CD4-positive, alpha-beta T cell (primary cell): ENCODE results near the gene XCL2. TPM values are rescaled to one million over a fixed set of nuclear protein-coding genes. Genes with fewer than 3 reads are reported as not detected.

Source experiments
- ATAC-seq: fragments of 200-7000 bp; cut with Tn5 transposase; one replicate; pipeline ENCODE4 v1.10.0; 2022; ENCODE audit warnings: mild to moderate bottlenecking; ENCODE audit not compliant: poor library complexity
- CTCF ChIA-PET: fragments of 350-600 bp; sonication (Branson Sonifier 250); formaldehyde crosslinking; loops from one replicate; lab custom pipeline; 2021; ENCODE audit warnings: antibody characterized with exemption, inconsistent platforms; lab: Charles Lee
- POLR2A ChIA-PET: fragments of 350-600 bp; sonication (Branson Sonifier 250); formaldehyde crosslinking; loops from one replicate; lab custom pipeline; 2021; ENCODE audit warnings: antibody characterized with exemption, inconsistent platforms; lab: Charles Lee
- DNase-seq, 14 experiments: peaks; one replicate each; pipeline ENCODE4 v3.0.0-alpha.2; 2013 to 2020; ENCODE audit warnings: mixed read lengths in 2 of 14
- H3K27ac ChIP-seq, 2 donors: one replicate each; pipeline versions ENCODE4 v1.5.1 to v1.7.0; 2013; ENCODE audit warnings: low read length in 2 of 2, low read depth in 1 of 2, mild to moderate bottlenecking in 1 of 2
- H3K27me3 ChIP-seq, 2 experiments: 1 replicate in 1 of 2; 2 replicates in 1 of 2; pipeline versions ENCODE4 v1.6.1 to v1.7.0; 2013; ENCODE audit warnings: low read length in 2 of 2, control low read depth in 1 of 2, mild to moderate bottlenecking in 1 of 2, moderate library complexity in 1 of 2; ENCODE audit not compliant: insufficient read depth in 2 of 2, control insufficient read depth in 1 of 2
- H3K36me3 ChIP-seq: one replicate; pipeline ENCODE4 v1.6.1; 2013; ENCODE audit warnings: low read length, control low read depth; ENCODE audit not compliant: insufficient read depth
- H3K4me1 ChIP-seq: one replicate; pipeline ENCODE4 v1.6.1; 2013; ENCODE audit warnings: low read length, control low read depth; ENCODE audit not compliant: insufficient read depth
- H3K4me3 ChIP-seq: one replicate; pipeline ENCODE4 v1.5.1; 2013; ENCODE audit warnings: mild to moderate bottlenecking, low read length, moderate library complexity
- H3K9me3 ChIP-seq, 2 experiments: 1 replicate in 1 of 2; 2 replicates in 1 of 2; pipeline versions ENCODE4 v1.6.1 to v1.7.0; 2013; ENCODE audit warnings: low read length in 2 of 2, mild to moderate bottlenecking in 2 of 2, control low read depth in 1 of 2, moderate library complexity in 1 of 2; ENCODE audit not compliant: control insufficient read depth in 1 of 2, insufficient read depth in 1 of 2
- H3K27ac Mint-ChIP-seq: one replicate; pipeline ENCODE4 v1.8.0; 2020; ENCODE audit warnings: mixed read lengths
- H3K27me3 Mint-ChIP-seq: one replicate; pipeline ENCODE4 v1.8.0; 2021; ENCODE audit warnings: mixed read lengths
- H3K36me3 Mint-ChIP-seq: one replicate; pipeline ENCODE4 v1.8.0; 2021; ENCODE audit warnings: low read depth, mixed read lengths
- H3K4me1 Mint-ChIP-seq: one replicate; pipeline ENCODE4 v1.8.0; 2021; ENCODE audit warnings: low read depth, mixed read lengths
- H3K4me3 Mint-ChIP-seq: one replicate; pipeline ENCODE4 v1.8.0; 2020; ENCODE audit warnings: mild to moderate bottlenecking, mixed read lengths
- H3K9me3 Mint-ChIP-seq: one replicate; pipeline ENCODE4 v1.8.0; 2020; ENCODE audit warnings: mixed read lengths
- intact Hi-C, 2 experiments: fragments of 100-400 bp; cut with DNase I in 1 of 2; cut with micrococcal nuclease in 1 of 2; formaldehyde crosslinking; loops; one replicate each; pipeline versions ENCODE4 v1.15.1 to v1.9.0; 2023 to 2025; cut with DNase I, micrococcal nuclease
- total RNA-seq, 174 experiments: library from RNA in 2 of 174; stranded (reverse) in 2 of 174; gene quantifications; one replicate each; pipeline ENCODE4 v1.2.3 and lab custom pipeline; 2021 to 2026
- TF ChIP-seq, protein P1 (sequence below): fragments of 200-600 bp; IDR thresholded peaks from one replicate; pipeline ENCODE4 v1.8.0; 2022; ENCODE audit warnings: antibody characterized with exemption, mild to moderate bottlenecking

The XCL2 gene
- total RNA-seq, 2 experiments from 2014 or later, result not detected

DNA sequence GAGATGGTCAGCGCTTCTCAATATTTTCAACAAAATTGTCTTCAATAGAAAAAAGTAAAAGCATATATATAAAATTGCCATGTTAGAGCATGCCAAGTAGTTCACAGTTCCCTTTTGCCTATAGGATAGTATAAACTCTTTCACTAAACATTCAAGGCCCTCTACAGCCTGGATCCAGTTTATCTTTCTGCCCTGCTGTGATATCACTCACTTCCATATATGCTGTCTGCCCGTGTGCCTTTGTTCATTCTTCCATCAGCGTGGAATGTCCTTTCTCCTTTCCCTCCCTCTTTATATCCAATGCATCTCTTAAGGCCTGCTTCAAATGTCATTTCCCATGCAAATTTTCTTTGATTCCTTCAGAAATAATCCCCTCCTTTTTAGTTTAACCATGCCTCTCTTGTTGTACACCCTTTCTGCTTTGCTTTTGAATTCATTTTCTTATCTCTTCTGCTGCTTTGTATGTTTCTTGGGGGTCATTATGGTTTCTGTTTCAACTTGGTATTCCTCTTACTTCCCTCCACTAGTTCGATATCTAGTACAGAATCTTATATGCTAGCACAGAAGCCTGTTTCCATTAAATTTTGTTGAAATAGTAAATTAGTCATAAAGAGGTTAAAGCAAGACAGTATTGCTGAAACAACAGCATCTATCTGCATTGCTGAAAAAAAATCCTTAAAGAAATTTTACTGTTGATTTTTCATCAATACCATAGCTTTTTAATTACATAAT lies 44.7 kb downstream of the XCL2 start:
- TF ChIP-seq, protein P1, sequence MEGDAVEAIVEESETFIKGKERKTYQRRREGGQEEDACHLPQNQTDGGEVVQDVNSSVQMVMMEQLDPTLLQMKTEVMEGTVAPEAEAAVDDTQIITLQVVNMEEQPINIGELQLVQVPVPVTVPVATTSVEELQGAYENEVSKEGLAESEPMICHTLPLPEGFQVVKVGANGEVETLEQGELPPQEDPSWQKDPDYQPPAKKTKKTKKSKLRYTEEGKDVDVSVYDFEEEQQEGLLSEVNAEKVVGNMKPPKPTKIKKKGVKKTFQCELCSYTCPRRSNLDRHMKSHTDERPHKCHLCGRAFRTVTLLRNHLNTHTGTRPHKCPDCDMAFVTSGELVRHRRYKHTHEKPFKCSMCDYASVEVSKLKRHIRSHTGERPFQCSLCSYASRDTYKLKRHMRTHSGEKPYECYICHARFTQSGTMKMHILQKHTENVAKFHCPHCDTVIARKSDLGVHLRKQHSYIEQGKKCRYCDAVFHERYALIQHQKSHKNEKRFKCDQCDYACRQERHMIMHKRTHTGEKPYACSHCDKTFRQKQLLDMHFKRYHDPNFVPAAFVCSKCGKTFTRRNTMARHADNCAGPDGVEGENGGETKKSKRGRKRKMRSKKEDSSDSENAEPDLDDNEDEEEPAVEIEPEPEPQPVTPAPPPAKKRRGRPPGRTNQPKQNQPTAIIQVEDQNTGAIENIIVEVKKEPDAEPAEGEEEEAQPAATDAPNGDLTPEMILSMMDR, result no peak
- ATAC-seq, result no peak
- H3K9me3 ChIP-seq, result no peaks in the 10 kb centered on the region
- H3K4me3 Mint-ChIP-seq, result no peak overlapping the region
- ChIA-PET POLR2A (no interaction called here), CTCF (no interaction called here)
- H3K27ac Mint-ChIP-seq, result no peak overlapping the region
- H3K36me3 ChIP-seq, result no peaks in the 10 kb centered on the region
- intact Hi-C loops, result no loop called here
- H3K9me3 Mint-ChIP-seq, result no peaks in the 10 kb centered on the region
- no peaks in the 10 kb centered on the region for H3K27me3 ChIP-seq
- peaks cover 25% of the 10 kb centered on the region for H3K4me1 Mint-ChIP-seq
- no peaks in the 10 kb centered on the region for H3K36me3 Mint-ChIP-seq
- H3K27me3 Mint-ChIP-seq, result no peaks in the 10 kb centered on the region
- H3K4me3 ChIP-seq, result no peak overlapping the region
- H3K27ac ChIP-seq, result no peak overlapping the region
- peaks cover 1% of the 10 kb centered on the region for H3K4me1 ChIP-seq
- DNase-seq, result no peak

DNA sequence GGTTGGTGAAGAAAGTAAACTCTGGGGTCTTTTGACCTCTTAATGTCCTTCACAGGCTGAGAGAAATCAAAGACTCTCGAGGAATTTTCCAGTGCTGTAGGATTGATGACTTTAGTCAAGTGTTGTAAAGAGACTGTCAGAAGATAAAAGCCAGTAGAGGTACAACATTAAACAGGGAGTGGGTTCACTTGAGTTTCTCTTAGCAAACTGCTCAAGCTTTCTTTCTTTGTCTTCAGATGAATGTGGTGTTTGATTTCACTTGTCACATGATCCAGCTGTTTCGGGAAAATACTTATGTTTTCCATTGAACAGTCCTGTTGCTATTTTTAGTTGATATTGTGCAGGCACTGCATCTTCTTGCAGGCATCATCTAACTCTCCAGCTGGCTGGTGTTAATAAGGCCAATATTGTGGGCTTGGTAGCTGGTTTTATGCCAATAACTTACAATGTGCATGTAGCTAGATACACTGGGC lies 45.6 kb downstream of the XCL2 start:
- Mint-ChIP-seq H3K4me3 (no peak overlapping the region), H3K36me3 (no peaks in the 10 kb centered on the region)
- CTCF ChIA-PET, result interaction anchor here (1.0 kb wide), 1 partner anchor 28 kb away, joined by 3 read pairs; no protein-coding TSS in a partner anchor

DNA sequence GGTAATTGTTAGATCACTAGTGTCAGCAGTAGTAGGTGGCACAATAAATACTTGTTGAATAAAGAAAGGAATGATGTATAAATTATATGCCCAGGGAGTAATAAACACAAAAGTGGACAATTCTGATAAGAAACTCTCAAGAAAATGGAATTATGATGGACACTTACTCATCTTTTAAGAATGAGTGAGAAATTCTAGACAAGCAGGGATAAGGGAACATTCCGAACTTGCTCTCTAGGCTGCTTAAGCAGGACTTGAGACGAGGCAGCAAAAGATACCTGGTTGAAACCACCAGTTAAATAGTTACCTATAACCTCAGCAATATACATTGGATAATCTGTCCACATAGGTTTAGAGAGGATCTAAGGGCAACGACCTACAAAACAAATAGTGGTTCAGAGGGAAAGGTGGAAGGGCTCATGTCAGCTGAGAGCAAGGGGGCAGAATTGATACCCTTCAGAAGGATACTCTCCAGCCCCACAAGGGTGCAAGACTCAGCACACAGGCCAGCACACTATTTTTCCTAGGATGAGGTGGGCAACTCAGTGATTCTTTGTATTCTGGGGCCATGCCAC lies 46.3 kb downstream of the XCL2 start:
- CTCF ChIA-PET, result interaction anchor here (1.0 kb wide), 1 partner anchor 29 kb away, joined by 3 read pairs; no protein-coding TSS in a partner anchor
- H3K36me3 ChIP-seq, result no peaks in the 10 kb centered on the region
- Mint-ChIP-seq H3K9me3 (no peaks in the 10 kb centered on the region), H3K27me3 (no peaks in the 10 kb centered on the region), H3K4me1 (peaks cover 18% of the 10 kb centered on the region), H3K27ac (no peak overlapping the region), H3K4me3 (no peak overlapping the region), H3K36me3 (no peaks in the 10 kb centered on the region)
- POLR2A ChIA-PET, result no interaction called here
- no peak overlapping the region for H3K27ac ChIP-seq
- intact Hi-C loops, result no loop called here
- no peaks in the 10 kb centered on the region for H3K9me3 ChIP-seq
- no peaks in the 10 kb centered on the region for H3K27me3 ChIP-seq
- no peak overlapping the region for H3K4me3 ChIP-seq
- H3K4me1 ChIP-seq, result no peaks in the 10 kb centered on the region
- no peak for DNase-seq
- no peak for ATAC-seq
- TF ChIP-seq, protein P1, result no peak

More for the DNA sequence above, 45.6 kb downstream of the XCL2 start:
- Mint-ChIP-seq H3K27me3 (no peaks in the 10 kb centered on the region), H3K4me1 (peaks cover 18% of the 10 kb centered on the region), H3K27ac (no peak overlapping the region), H3K9me3 (no peaks in the 10 kb centered on the region)
- TF ChIP-seq, protein P1, result no peak
- intact Hi-C loops, result no loop called here
- H3K27ac ChIP-seq, result no peak overlapping the region
- ATAC-seq (no peak), DNase-seq (no peak)
- no peaks in the 10 kb centered on the region for H3K27me3 ChIP-seq
- H3K4me1 ChIP-seq, result no peaks in the 10 kb centered on the region
- no peaks in the 10 kb centered on the region for H3K36me3 ChIP-seq
- POLR2A ChIA-PET, result no interaction called here
- no peak overlapping the region for H3K4me3 ChIP-seq
- H3K9me3 ChIP-seq, result no peaks in the 10 kb centered on the region
